ENCODE results near the gene RAD50.
"Not testable (repeated sequence)": the region's sequence is repeated elsewhere in the genome, so short reads cannot be mapped to it uniquely, and the experiment has no call there.

Gene RAD50

GRCh38 chr5:132556763-132557477 lies at the start of gene RAD50:
TSS of gene RAD50 (plus strand) at chr5:132556977. CDS start at chr5:132557325, 348 bp downstream.
- ATAC-seq, result peak; percentile 99
- no peak for TF ChIP-seq ESRRG (CRISPR knock-in tag; IDR thresholded peaks at IDR 0.05)
- 0 out of 2 replicates have a peak, but pooled peaks have one; percentile 42 for TF ChIP-seq TSHZ2 (CRISPR knock-in tag; IDR thresholded peaks at IDR 0.05)
- TF ChIP-seq ZFP3 (CRISPR knock-in tag; IDR thresholded peaks at IDR 0.05), result 0 out of 2 replicates have a peak, but pooled peaks have one; percentile 50
- TF ChIP-seq ZNF8 (CRISPR knock-in tag; IDR thresholded peaks at IDR 0.05), result peak; percentile 66; the same call in 1 of the 2 replicates

GRCh38 chr5:132510076-132510475 lies 46.7 kb upstream of the RAD50 start:
- TF ChIP-seq ZNF8 (CRISPR knock-in tag; IDR thresholded peaks at IDR 0.05) (no peak), TOX (CRISPR knock-in tag; IDR thresholded peaks at IDR 0.05; ENCODE audit: borderline replicate concordance) (peak; percentile 78; the same call in 1 of the 2 replicates)

GRCh38 chr5:132513618-132514336 lies 43.0 kb upstream of the RAD50 start:
- ATAC-seq, result not testable (repeated sequence)

More at GRCh38 chr5:132510076-132510475, 46.7 kb upstream of the RAD50 start:
- ATAC-seq, result no peak; the same call in 2 of the 3 replicates

- not testable (repeated sequence) for ATAC-seq
Measured at GRCh38 chr5:132522067-132522466, 34.7 kb upstream of the RAD50 start.

GRCh38 chr5:132524877-132525276 lies 31.9 kb upstream of the RAD50 start:
- ATAC-seq, result not testable (repeated sequence)

GRCh38 chr5:132525299-132525724 lies 31.5 kb upstream of the RAD50 start:
- ATAC-seq, result no peak

GRCh38 chr5:132526290-132526973 lies 30.3 kb upstream of the RAD50 start:
- peak; percentile 97 for ATAC-seq
- TF ChIP-seq BACH2 (CRISPR knock-in tag; IDR thresholded peaks at IDR 0.05; ENCODE audit: borderline replicate concordance) (no peak), CSDC2 (CRISPR knock-in tag; IDR thresholded peaks at IDR 0.05) (no peak), ZC3H10 (CRISPR knock-in tag; IDR thresholded peaks at IDR 0.05) (no peak), GLIS3 (CRISPR knock-in tag; IDR thresholded peaks at IDR 0.05) (no peak), TSHZ2 (CRISPR knock-in tag; IDR thresholded peaks at IDR 0.05) (no peak), POU6F1 (CRISPR knock-in tag; IDR thresholded peaks at IDR 0.05; ENCODE audit: borderline replicate concordance, low read depth) (no peak), ZNF70 (CRISPR knock-in tag; IDR thresholded peaks at IDR 0.05) (no peak)

More at GRCh38 chr5:132525299-132525724, 31.5 kb upstream of the RAD50 start:
- TF ChIP-seq PATZ1 (CRISPR knock-in tag; IDR thresholded peaks at IDR 0.05; ENCODE audit: borderline replicate concordance) (no peak), PPARA (CRISPR knock-in tag; IDR thresholded peaks at IDR 0.05; ENCODE audit: borderline replicate concordance) (no peak), CREB5 (CRISPR knock-in tag; IDR thresholded peaks at IDR 0.05; ENCODE audit: low read depth) (no peak)

Measured in SK-N-SH treated with all-trans-retinoic acid at 6 μM for 48 hours (cell line).